Measurements from ENCODE around the gene CTNNA3.

The CTNNA3 gene

DNA sequence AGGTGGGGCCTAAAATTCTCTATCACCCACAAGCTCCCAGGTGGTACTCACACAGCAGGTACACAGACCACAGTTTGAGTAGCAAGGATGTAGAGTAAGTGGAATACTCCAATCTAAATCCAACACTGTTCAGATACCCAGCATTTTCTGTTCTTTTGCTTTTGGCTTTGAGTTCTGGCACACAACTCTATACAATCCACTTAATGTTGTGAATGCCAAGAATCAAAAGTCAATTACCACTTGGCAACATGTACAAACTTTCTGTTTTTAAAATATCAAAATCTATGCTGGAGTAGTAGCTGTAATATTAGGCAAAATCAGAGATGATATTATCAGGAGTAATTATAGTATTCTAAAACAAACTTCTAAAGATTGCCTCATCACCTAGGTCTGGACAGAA lies 903.6 kb downstream of the CTNNA3 start:
- TF ChIP-seq, protein P1, sequence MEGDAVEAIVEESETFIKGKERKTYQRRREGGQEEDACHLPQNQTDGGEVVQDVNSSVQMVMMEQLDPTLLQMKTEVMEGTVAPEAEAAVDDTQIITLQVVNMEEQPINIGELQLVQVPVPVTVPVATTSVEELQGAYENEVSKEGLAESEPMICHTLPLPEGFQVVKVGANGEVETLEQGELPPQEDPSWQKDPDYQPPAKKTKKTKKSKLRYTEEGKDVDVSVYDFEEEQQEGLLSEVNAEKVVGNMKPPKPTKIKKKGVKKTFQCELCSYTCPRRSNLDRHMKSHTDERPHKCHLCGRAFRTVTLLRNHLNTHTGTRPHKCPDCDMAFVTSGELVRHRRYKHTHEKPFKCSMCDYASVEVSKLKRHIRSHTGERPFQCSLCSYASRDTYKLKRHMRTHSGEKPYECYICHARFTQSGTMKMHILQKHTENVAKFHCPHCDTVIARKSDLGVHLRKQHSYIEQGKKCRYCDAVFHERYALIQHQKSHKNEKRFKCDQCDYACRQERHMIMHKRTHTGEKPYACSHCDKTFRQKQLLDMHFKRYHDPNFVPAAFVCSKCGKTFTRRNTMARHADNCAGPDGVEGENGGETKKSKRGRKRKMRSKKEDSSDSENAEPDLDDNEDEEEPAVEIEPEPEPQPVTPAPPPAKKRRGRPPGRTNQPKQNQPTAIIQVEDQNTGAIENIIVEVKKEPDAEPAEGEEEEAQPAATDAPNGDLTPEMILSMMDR (conservative IDR thresholded peaks at IDR 0.05; ENCODE audit: low read depth, low read length): no peak

DNA sequence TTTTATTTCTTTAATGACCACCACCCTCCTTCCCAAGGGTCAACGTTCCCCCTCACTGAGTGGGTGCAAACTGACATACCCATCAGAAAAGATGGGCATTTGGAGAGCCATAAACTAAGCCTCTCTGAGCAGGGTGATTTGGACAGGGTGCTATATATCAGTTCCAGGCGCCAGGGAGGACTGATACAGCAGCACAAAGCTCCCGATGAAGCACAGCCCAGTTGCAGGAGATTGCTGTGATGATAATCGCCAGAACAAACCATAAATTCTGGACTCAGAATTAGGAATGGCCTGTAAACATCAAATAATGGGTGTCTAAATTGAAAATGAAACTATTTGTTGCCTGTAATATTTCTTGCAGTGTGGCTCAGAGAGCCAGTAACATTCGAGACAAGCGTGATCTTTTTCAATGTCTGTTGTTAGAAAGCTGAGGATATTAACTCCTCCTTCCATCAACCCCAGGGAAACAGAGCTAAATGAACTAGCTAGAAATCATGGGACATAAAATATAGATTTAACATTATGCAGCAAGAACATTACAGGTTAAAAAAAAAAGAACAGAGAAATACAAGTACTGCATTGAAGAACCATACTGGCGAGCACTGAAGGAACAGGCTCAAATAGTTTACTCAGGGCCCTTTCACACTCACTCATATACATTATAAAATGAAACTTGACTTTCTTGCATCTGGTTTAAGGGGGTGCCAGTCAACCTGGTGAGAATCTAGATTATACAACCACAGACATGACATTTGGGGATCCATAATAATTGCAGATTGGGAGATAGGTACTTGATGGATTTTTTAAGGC lies 907.6 kb downstream of the CTNNA3 start:
- H3K4me3 ChIP-seq (ENCODE audit: low read length): no peak overlapping the region
- TF ChIP-seq, protein P1 (conservative IDR thresholded peaks at IDR 0.05; ENCODE audit: low read depth, low read length): no peak
- DNase-seq (ENCODE audit: low read depth): no peak

More for the DNA sequence above, 903.6 kb downstream of the CTNNA3 start:
- no peak overlapping the region for H3K4me3 ChIP-seq (ENCODE audit: low read length)
- DNase-seq (ENCODE audit: low read depth): no peak

DNA sequence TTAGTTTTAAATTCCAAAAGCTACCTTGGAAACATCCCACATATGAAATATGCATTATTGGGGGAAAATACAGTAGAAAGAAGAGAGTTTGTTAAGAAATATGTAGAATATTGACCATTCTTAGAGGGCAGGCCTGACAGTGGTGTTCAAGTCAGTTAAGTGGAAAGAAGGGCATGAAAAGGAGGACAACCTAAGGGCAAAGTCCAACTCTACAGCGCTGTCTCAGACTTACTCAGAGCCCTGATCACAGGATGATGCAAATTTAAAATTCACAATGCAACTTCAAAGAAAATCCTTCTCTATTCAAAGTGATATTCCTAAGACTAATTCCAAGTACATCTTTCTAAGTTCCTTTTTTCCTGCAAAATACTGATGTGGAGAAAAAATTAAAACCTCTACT lies 909.3 kb downstream of the CTNNA3 start:
- no peak for DNase-seq (ENCODE audit: low read depth)
- TF ChIP-seq, protein P1 (conservative IDR thresholded peaks at IDR 0.05; ENCODE audit: low read depth, low read length): no peak

DNA sequence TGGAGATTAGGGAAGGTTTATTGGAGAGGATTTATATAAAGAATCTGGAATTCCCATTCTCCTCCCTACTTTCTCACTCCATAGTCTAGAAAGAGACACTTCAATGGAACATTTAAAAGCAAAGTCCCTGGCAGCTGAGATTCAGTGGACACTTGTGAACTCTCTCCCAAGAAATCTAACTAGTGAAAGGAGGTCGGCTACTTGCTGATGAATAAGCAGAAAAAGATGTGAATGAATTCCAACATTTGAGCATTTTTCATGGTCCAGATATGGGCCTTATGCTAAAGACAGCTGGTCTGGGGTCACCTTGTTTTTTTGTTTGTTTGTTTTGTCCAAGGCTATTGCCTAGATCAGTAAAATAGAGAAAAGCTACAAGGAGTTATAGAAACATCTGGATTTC lies 911.2 kb downstream of the CTNNA3 start:
- TF ChIP-seq, protein P1 (conservative IDR thresholded peaks at IDR 0.05; ENCODE audit: low read depth, low read length): no peak
- H3K4me3 ChIP-seq (ENCODE audit: low read length): no peak overlapping the region
- DNase-seq (ENCODE audit: low read depth): no peak

More for the DNA sequence above, 909.3 kb downstream of the CTNNA3 start:
- no peak overlapping the region for H3K4me3 ChIP-seq (ENCODE audit: low read length)

DNA sequence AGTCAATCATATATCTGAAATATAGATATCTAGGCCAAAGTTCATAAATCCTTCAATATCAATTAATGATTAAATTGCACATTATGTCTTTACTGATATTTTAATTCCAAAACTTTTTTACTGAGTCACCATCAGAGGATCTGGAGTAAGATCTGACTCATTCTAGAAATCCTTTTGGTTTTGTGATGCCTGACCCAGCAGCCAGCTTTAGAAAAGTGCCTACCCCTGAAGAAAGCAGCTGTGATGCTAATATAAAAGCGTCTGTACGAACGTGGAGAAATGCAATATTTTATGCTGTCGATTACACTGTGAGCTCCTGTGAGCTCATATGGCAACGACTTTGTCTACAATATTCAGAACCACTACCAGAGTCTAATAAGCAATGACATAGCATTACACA lies 912.7 kb downstream of the CTNNA3 start:
- TF ChIP-seq, protein P1 (conservative IDR thresholded peaks at IDR 0.05; ENCODE audit: low read depth, low read length): no peak
- peak; percentile 17 for DNase-seq (ENCODE audit: low read depth)
- H3K4me3 ChIP-seq (ENCODE audit: low read length): no peak overlapping the region

DNA sequence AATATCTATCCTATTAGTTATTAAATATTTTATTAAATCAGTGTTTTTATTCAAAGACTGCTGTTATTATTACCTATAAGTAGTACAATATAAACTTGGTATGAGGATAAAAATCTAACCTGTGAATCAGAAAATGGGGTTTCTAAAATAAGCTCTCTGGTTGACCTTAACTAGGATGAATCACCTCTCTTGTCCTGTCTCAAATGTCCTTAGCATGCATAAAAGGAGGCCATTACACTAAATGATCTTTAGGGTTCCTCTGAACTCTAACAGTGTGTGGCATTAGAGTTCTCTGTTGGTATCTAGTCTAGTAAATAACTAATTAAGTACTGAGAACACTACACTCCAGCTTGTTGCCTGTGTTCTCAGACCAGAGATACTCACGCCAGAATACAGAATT lies 913.2 kb downstream of the CTNNA3 start:
- no peak for DNase-seq (ENCODE audit: low read depth)
- H3K4me3 ChIP-seq (ENCODE audit: low read length): no peak overlapping the region
- TF ChIP-seq, protein P1 (conservative IDR thresholded peaks at IDR 0.05; ENCODE audit: low read depth, low read length): no peak

DNA sequence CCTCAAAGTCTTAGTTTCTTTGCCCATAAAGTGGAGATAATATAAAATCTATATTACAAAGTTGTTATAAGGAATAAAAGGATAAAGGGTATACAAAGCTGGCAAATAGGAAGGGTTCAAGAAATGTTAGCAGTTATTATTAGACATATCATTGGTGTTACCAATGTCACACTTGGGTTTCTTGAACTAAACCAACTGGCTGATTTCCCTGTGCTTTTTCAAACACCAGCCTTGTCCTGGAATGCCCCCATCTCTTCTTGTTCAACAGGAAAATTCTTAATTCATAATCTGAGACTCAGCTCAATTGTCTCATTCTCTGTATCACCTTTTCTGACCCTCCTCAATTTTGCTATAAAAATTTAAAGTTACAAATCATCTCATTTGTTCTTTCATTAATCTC lies 913.9 kb downstream of the CTNNA3 start:
- no peak overlapping the region for H3K4me3 ChIP-seq (ENCODE audit: low read length)
- TF ChIP-seq, protein P1 (conservative IDR thresholded peaks at IDR 0.05; ENCODE audit: low read depth, low read length): no peak
- DNase-seq (ENCODE audit: low read depth): no peak

Data from retinal pigment epithelial cell (primary cell).